Measurements from ENCODE around the gene EIF2B4.
A peak's percentile ranks its signal among the peaks of the same experiment; 100 is the strongest.

EIF2B4 gene

GRCh38 chr2:27380626-27381545, 10.7 kb upstream of the EIF2B4 start, which contains the start of gene ZNF513:
ZNF513 (minus strand) TSS chr2:27380734; CDS start chr2:27380526, 208 bp downstream.
- peak; percentile 81 for DNase-seq (ENCODE audit: extremely low read depth, low read depth)
- TF ChIP-seq, protein P1, sequence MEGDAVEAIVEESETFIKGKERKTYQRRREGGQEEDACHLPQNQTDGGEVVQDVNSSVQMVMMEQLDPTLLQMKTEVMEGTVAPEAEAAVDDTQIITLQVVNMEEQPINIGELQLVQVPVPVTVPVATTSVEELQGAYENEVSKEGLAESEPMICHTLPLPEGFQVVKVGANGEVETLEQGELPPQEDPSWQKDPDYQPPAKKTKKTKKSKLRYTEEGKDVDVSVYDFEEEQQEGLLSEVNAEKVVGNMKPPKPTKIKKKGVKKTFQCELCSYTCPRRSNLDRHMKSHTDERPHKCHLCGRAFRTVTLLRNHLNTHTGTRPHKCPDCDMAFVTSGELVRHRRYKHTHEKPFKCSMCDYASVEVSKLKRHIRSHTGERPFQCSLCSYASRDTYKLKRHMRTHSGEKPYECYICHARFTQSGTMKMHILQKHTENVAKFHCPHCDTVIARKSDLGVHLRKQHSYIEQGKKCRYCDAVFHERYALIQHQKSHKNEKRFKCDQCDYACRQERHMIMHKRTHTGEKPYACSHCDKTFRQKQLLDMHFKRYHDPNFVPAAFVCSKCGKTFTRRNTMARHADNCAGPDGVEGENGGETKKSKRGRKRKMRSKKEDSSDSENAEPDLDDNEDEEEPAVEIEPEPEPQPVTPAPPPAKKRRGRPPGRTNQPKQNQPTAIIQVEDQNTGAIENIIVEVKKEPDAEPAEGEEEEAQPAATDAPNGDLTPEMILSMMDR (IDR thresholded peaks at IDR 0.05; ENCODE audit: low read depth, low read length, missing control alignments) = no peak
- H3K4me3 ChIP-seq (replicated peaks; ENCODE audit: low read depth, low read length) = peak within 1 kb of the TSS; percentile 57

- no peak for DNase-seq (ENCODE audit: extremely low read depth, low read depth)
These were observed 9.9 kb upstream of the EIF2B4 start for GRCh38 chr2:27379836-27380625.

GRCh38 chr2:27379383-27379835, 9.3 kb upstream of the EIF2B4 start:
- H3K4me3 ChIP-seq (replicated peaks; ENCODE audit: low read depth, low read length) = peak overlapping the region; percentile 57
- TF ChIP-seq, protein P1 (IDR thresholded peaks at IDR 0.05; ENCODE audit: low read depth, low read length, missing control alignments) = no peak
- DNase-seq (ENCODE audit: extremely low read depth, low read depth) = no peak

More at GRCh38 chr2:27379836-27380625, 9.9 kb upstream of the EIF2B4 start:
- peak overlapping the region; percentile 57 for H3K4me3 ChIP-seq (replicated peaks; ENCODE audit: low read depth, low read length)
- TF ChIP-seq, protein P1 (IDR thresholded peaks at IDR 0.05; ENCODE audit: low read depth, low read length, missing control alignments) = no peak

GRCh38 chr2:27378809-27379290, 8.7 kb upstream of the EIF2B4 start:
- no peak for DNase-seq (ENCODE audit: extremely low read depth, low read depth)
- TF ChIP-seq, protein P1 (IDR thresholded peaks at IDR 0.05; ENCODE audit: low read depth, low read length, missing control alignments) = no peak
- H3K4me3 ChIP-seq (replicated peaks; ENCODE audit: low read depth, low read length) = 0 out of 2 replicates have a peak overlapping the region, but pooled peaks have one; percentile 57

DNA sequence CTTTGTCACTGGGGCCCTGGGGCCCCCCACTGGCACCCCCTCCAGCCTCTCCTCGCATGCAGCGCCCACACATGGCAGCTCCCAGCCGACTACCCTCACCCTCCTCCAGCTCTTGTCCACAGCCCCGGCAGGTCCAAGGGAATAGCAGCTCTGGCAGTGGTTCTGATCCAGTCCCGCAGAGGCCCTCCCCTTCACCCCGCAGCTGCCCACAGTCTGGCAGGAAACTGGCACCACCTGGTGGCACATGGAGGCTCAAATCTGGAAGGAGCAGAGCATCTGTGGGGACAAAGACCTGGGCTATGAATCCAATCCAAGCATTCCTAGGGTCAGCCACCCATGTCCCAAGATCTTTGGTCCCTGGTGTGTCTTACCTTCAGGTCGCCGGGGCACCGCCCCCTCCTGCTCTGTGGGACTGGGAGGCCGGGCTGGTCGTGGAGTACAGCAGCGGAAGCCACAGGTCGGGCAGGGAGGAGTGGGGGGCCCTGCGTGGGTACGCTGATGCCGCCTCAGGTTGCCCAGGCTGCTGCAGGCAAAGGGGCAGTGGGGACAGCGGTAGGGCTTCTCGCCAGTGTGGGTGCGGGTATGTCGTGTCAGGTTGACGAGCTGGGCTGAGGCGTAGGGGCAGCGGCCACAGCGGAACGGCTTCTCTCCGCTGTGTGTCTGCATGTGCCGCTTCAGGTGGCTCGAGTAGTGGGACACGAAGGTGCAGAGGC, 8.1 kb upstream of the EIF2B4 start:
- DNase-seq (ENCODE audit: extremely low read depth, low read depth) = no peak
- no peak overlapping the region for H3K4me3 ChIP-seq (replicated peaks; ENCODE audit: low read depth, low read length)
- TF ChIP-seq, protein P1 (IDR thresholded peaks at IDR 0.05; ENCODE audit: low read depth, low read length, missing control alignments) = peak; percentile 16

- TF ChIP-seq, protein P1 (IDR thresholded peaks at IDR 0.05; ENCODE audit: low read depth, low read length, missing control alignments) = no peak
- no peak overlapping the region for H3K4me3 ChIP-seq (replicated peaks; ENCODE audit: low read depth, low read length)
- no peak for DNase-seq (ENCODE audit: extremely low read depth, low read depth)
These were observed 7.5 kb upstream of the EIF2B4 start for GRCh38 chr2:27377618-27378095.
